GF-D8 (cell line): Measurements from ENCODE around the gene ITPRIP.
A peak's percentile ranks its signal among the peaks of the same experiment; 100 is the strongest.

Source experiments
- DNase-seq: peaks from one replicate; lab custom pipeline; 2025; lab: John Stamatoyannopoulos, UW

ITPRIP gene

GRCh38 chr10:104337985-104338735 lies at the start of gene ITPRIP:
TSS of gene ITPRIP (minus strand) at chr10:104338465. CDS start at chr10:104316051, 22,414 bp downstream.
- peak; percentile 81 for DNase-seq

- no peak for DNase-seq
Measured at GRCh38 chr10:104387130-104387888, 49.0 kb upstream of the ITPRIP start.

DNA sequence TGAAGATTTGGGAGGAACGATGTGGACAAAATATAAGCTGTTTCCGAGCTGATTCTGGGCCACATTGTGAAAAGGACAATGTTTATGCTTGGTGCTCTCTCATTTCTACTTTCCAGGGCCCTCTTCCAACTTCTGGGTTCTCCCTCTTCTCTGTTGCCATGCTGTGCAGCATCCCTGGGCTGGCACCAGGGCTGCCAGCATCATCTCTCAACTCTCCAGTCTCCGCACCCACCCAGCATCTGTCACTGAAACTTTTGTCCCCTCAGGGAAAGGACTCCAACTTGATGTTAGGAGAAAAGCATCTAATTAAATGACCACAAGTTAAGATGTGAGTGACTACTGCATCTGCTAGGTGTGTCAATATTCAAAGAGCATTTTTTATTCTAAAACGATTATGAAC lies 42.1 kb upstream of the ITPRIP start:
- no peak for DNase-seq

DNA sequence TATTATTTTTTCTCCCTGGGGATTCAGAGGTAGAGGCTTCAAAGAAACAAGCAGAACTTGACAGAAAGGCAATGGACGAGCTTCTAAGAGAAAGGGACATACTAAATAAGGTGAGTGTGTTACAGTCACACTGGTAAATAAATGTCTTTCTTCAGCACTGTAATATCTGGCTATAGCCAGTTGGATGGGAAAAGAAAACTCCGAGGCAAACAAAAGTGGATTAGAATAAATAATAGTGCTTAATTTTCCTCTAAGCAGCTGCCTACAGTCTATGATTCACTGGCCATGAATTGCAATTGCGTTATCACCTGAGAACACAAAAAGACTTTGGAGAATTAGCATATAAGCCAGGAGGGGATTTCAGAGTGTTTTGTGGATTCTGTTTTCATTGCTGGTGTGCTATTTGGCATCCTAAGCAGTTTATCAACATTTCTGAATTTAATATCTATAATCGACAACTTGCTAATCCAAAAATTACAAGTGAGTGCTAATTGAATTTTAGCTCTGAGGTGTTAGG lies 38.6 kb upstream of the ITPRIP start:
- DNase-seq, result no peak

GRCh38 chr10:104374591-104374990 lies 36.3 kb upstream of the ITPRIP start:
- DNase-seq, result no peak

DNA sequence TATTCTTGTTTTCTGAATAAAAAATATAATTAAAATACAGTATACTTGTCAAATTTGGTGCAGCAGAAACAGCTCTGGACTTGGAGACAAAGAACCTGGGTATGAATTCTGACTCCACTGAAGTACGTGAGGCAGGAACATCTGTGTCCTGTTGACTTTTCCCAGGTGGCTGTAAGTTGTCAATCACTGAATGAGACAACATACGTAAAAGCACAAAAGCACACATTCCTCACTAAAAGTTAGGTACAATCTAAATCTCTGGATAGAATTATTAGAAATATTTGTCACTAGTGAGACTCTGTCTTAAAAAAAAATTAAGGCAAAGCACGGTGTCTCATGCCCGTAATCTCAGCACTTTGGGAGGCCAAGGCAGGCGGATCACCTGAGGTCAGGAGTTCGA lies 33.5 kb upstream of the ITPRIP start:
- no peak for DNase-seq

GRCh38 chr10:104368381-104368780 lies 30.1 kb upstream of the ITPRIP start:
- no peak for DNase-seq

- DNase-seq, result no peak
Measured at GRCh38 chr10:104367904-104368303, 29.6 kb upstream of the ITPRIP start.

DNA sequence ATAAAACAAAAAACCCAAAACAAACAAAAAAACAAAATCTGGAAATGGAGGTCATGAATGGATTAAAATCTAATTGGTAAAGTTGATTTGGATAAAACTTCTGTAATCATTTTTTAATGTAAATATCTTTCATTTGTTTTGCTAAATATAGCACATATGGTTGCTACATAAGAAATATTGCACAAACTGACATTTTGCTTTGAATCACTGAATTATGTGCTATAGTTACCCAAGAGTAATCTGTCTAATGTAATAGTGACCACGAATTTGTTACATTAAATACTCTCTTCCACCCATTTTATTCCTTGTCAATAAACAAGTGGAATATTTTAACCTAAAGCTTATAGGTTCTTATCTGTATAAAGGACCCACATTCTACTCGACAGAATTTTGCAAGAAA lies 21.5 kb upstream of the ITPRIP start:
- no peak for DNase-seq

DNA sequence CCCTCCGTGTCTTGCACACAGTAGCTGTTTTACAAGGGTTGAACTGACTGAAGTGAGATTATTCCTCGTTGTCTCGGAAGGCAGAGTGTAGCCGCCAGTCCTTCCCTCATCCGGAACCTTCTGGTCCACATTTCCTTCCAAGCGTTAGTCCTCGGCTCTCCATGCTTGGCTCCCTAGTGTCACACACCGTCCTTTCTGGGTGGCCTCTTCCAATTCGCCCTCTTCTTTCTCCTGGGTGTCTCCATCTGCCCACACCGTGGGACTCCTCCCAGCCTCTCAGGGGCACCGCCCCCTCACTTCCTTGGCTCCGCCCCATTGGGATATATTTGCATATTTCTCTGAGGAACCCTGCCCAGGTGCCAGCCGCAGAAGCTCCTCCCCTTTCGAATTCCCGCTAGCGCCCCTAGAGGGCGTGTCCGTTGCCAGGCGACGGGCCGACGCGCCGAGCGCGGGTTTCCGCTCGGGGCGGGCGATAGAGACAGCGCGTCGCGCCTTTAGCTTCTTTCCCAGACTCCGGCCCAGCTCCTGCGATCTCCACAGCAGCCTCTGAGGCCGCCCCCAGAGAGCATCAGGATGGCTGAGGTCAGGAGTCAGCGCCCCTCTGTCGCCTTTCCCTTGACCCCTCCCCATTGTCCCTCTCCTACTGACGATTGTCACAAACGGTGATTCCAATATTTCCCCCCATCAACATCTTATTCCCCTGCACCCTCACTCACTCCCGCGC lies 15.2 kb upstream of the ITPRIP start, which contains the start of gene CFAP58:
TSS of gene CFAP58 (plus strand) at position 509 of the 724 bp plus-strand sequence. CDS start at position 574, 65 bp downstream.
- peak; percentile 20 for DNase-seq

GRCh38 chr10:104351919-104352318 lies 13.7 kb upstream of the ITPRIP start:
- no peak for DNase-seq

DNA sequence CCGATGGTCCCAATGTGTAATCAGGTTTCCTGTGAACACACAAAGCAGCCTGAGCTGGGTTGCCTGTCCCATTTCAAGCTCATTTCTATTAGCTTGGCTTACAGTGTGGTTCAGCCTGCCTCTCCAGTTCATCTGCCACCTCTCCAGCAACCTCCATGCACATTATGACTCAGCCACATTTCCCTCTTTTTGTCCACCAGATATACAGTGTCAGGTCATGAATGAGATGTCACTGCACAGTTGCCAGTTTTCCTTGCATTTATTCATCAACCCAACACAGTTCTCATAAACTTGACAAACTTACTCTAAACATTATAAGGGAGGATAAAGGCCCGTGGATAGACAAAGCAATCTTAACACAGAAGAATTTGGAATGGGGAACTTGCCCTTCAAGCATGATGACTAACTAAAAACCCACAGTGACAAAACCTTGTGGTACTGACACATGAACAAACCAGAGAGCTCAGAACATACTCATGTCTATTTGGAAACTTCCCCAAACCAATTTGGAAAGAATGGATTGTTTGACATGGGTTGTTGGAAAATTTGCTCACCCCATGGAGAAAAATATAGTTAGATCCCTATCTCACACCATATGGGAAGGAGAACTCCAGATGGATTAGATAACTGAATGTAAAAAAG lies 12.9 kb upstream of the ITPRIP start:
- peak; percentile 40 for DNase-seq

DNA sequence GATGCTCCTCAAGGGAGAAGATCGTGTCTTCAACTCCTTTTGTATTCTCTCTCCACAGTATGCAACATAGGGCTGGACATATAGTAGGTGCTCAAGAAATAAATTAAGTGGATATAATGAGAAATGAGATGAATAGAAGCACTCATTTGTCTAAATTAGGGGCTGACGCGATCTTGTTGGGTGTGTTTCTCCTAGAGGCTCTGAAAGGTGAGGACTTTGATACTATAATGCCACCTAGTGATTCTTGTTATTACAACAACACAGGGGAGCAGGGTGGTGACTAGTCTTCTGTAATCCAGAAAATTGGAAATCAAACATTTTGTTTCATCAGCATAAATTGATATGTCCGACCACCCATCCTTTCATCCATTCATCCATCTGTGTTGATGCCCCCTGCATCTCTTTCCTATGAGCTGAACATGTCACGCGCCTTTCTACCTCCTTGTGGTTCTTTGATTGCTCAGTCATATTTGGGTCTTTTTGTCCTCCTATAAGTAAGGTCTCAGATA lies 11.9 kb upstream of the ITPRIP start:
- DNase-seq, result peak; percentile 28

DNA sequence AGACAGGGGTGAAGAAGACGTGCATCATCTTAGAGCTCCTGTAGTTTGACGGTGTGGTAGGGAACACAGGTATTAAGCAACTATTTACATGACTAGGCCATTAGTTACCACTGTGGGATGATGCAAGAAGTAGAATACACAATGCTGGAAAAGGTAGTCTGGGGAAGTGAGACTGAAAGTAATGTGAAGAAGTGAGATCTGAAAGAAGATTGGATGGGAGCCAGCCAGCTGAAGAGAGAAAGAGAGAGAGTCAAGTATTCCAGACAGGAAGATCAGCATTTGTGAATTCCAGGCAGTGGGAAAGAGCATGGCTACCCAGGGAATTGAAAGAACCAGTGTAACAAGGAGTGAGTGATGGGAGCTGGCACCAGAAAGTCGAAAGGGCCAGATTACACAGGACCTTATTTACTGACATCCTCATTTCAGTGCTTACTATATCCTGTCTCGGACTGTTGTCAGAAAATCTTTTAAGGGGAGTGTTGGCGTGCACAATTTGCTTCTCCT lies 11.4 kb upstream of the ITPRIP start:
- peak; percentile 40 for DNase-seq

- no peak for DNase-seq
Measured at GRCh38 chr10:104348601-104349000, 10.3 kb upstream of the ITPRIP start.

DNA sequence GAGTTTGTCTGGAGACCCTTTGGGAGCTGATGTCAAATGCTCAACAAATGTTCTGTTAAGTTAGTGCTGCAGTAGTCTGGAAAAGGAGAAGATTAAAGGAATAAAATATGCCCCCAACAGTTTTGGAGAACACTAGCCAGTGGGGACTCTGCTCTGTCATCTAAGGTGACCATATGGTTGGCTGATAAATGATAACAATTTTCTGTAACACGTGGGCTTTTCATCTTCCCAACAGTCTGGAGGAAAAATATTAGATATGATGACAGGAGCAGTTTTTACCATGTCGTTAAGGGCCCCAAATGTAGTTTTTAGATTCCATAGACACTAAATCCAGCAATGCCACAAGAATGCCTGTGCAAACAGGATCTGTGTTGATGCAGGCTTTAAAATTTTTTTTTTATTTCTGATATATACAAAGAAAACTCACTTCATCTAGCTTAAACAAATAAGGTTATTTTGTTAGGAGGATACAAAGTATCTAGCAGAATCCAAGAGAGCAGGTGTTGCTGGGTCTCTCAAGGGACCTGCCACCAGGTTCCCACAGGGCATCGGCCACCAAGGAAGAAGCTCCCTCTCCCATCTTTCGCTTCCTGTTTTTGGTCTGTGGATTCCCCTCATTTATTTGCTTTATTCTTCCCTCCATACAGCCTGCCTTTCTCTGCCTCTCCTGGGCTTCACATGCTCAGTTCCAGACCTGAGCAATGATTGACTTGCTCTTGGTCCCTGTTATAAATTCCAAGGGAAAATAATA lies 9.2 kb upstream of the ITPRIP start:
- no peak for DNase-seq

- no peak for DNase-seq
Measured at GRCh38 chr10:104345941-104346340, 7.7 kb upstream of the ITPRIP start.

GRCh38 chr10:104345515-104345914 lies 7.2 kb upstream of the ITPRIP start:
- DNase-seq, result no peak

DNA sequence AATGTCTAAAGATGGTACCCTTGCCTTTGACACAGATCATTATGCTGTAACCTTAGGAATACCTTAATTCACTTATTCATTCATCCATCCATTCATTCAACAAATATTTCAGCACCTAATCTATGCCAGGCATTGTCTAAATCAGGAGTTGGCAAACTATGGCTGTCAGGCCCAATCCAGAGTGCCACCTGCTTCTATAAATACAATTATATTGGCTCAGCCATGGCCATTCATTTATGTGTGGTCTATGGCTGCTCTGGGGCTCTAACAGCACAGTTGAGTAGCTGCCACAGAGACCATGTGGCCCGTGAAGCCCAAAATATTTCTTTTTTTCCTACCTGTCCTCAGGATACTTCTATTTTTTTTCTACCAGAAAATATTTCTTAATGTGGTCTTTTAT lies 6.0 kb upstream of the ITPRIP start:
- no peak for DNase-seq

DNA sequence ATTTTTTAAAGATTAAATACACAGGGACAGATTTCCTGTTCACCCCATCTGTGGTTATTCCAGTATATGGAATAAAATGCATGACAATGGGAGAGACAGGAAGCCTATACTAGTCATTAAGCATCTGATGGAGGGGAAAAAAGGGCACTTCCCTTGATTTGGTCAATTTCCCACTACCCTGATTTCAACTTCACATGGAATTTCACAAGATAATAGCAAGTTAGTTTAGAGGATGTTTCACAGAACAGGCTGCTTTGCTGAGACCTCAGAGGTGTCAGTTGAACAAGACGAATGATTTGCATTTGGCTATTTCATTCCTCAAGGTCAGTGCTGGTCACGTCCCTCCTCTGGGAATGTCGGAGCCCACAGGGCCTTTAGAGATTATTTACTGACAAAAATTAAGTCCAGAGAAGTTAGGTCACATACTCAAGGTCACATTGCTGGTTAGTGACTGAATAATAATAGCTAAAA lies 4.7 kb upstream of the ITPRIP start:
- no peak for DNase-seq

- no peak for DNase-seq
Measured at GRCh38 chr10:104340641-104341040, 2.4 kb upstream of the ITPRIP start.
